VCaP (cell line): Measurements from ENCODE around the gene TEKT2.

Experiments
- H3K27ac ChIP-seq: fragments of 450-650 bp; 2 replicates; pipeline ENCODE4 v1.5.1; 2017
- TF ChIP-seq, protein P1 (sequence below): fragments of 450-650 bp; conservative IDR thresholded peaks from 2 replicates; pipeline ENCODE4 v1.5.1; 2017; ENCODE audit warnings: mild to moderate bottlenecking, moderate library complexity

The TEKT2 gene

DNA sequence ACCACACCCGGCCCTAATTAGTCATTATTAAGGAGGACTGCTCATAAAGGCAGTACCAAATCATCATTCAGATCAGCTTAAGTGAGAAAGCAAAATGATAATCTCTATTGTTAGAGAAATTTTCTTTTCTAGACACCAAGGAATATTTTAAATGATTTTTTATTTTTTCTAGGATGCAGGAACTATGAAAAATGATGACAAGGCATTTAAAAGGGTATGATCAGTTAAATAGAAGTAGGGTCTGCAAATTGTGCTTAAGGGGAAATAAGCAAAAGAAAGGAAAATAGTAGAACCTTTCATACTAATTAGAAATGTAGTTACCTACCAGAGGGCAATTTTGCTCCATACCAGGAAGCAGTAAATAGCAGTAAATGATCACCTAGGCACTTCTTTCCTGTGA, 21.6 kb upstream of the TEKT2 start:
- TF ChIP-seq, protein P1, sequence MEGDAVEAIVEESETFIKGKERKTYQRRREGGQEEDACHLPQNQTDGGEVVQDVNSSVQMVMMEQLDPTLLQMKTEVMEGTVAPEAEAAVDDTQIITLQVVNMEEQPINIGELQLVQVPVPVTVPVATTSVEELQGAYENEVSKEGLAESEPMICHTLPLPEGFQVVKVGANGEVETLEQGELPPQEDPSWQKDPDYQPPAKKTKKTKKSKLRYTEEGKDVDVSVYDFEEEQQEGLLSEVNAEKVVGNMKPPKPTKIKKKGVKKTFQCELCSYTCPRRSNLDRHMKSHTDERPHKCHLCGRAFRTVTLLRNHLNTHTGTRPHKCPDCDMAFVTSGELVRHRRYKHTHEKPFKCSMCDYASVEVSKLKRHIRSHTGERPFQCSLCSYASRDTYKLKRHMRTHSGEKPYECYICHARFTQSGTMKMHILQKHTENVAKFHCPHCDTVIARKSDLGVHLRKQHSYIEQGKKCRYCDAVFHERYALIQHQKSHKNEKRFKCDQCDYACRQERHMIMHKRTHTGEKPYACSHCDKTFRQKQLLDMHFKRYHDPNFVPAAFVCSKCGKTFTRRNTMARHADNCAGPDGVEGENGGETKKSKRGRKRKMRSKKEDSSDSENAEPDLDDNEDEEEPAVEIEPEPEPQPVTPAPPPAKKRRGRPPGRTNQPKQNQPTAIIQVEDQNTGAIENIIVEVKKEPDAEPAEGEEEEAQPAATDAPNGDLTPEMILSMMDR: no peak
- no peak overlapping the region for H3K27ac ChIP-seq

- TF ChIP-seq, protein P1: no peak
- no peak overlapping the region for H3K27ac ChIP-seq
These were observed 16.0 kb upstream of the TEKT2 start for GRCh38 chr1:36067871-36068270.

DNA sequence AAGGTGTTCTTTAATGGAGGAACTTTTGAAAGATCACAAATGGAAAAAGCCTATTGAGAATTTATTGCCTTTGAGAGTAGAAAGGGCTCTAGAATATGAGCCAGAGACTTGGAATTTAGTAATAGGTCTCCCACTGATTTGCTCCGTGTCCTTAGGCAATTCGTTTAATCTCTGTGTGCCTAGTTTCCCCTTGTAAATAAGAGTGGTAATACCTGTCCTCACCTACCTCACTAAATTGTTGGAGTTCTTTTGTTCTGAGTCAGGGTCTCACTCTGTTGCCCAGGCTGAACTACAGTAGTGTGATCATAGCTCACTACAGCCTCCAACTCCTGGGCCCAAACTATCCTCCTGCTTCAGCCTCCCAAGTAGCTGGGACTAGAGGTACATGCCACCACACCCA, 15.0 kb upstream of the TEKT2 start:
- no peak overlapping the region for H3K27ac ChIP-seq
- TF ChIP-seq, protein P1: no peak

DNA sequence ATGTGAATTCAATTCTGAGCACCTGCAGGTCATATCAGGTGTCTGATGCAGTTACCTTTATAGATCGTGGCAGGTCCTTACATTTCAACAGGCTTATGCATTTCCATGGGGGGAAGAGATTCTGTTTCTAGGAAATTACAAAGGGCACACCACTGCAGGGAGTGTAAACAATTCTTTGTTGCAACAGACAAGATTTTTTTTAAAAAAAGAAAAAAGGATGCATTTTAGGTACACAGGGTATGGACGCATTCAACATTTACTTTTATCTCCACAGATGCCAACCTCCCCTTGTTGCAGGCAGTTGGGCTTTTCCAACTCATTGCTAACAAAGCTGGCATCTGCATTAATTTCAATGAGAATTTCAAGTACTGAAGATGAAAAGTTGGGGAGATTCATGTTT, 13.5 kb upstream of the TEKT2 start:
- TF ChIP-seq, protein P1: no peak
- H3K27ac ChIP-seq: no peak overlapping the region

- TF ChIP-seq, protein P1: no peak
- H3K27ac ChIP-seq: no peak overlapping the region
These were observed 6.8 kb upstream of the TEKT2 start for GRCh38 chr1:36076979-36077573.

GRCh38 chr1:36080236-36080635, 3.7 kb upstream of the TEKT2 start:
- H3K27ac ChIP-seq: no peak overlapping the region
- TF ChIP-seq, protein P1: no peak

- H3K27ac ChIP-seq: no peak overlapping the region
- TF ChIP-seq, protein P1: no peak
These were observed 3.1 kb upstream of the TEKT2 start for GRCh38 chr1:36080801-36081200.
